DND-41 (cell line): Measurements from ENCODE around the gene NLGN1.

Experiments used
- ATAC-seq: fragments of 200-7000 bp; cut with Tn5 transposase; 3 replicates; pipeline ENCODE4 v1.9.1; 2021; ENCODE audit warnings: low read depth; ENCODE audit not compliant: insufficient read depth
- DNase-seq: peaks from one replicate; pipeline ENCODE4 v3.0.0-alpha.2; 2020
- H2AFZ ChIP-seq: 2 replicates; pipeline ENCODE4 v1.6.0; 2012; ENCODE audit warnings: low read depth, low read length
- H3K27ac ChIP-seq: 2 replicates; pipeline ENCODE4 v1.5.1; 2012; ENCODE audit warnings: low read length, inconsistent platforms
- H3K27me3 ChIP-seq: fragments of 200-600 bp; sonication (generic); 2 replicates; pipeline ENCODE4 v1.6.0; 2012; ENCODE audit warnings: low read length, mild to moderate bottlenecking, inconsistent platforms; ENCODE audit not compliant: insufficient read depth, poor library complexity
- H3K36me3 ChIP-seq: 2 replicates; pipeline ENCODE4 v1.5.1; 2012; ENCODE audit warnings: low read length, inconsistent platforms; ENCODE audit not compliant: insufficient read depth
- H3K4me1 ChIP-seq: 2 replicates; pipeline ENCODE4 v1.5.1; 2012; ENCODE audit warnings: mild to moderate bottlenecking, low read length; ENCODE audit not compliant: insufficient read depth
- H3K4me2 ChIP-seq: 2 replicates; pipeline ENCODE4 v1.6.0; 2012; ENCODE audit warnings: mild to moderate bottlenecking, moderate library complexity, low read length, inconsistent platforms; ENCODE audit not compliant: insufficient read depth
- H3K4me3 ChIP-seq, 2 experiments: fragments of 200-600 bp in 1 of 2; shearing (Covaris generic) in 1 of 2; 2 replicates each; pipeline ENCODE4 v1.5.1; 2012 to 2016; ENCODE audit warnings: inconsistent platforms in 2 of 2, low read length in 2 of 2, mild to moderate bottlenecking in 2 of 2, low read depth in 1 of 2, moderate library complexity in 1 of 2
- H3K79me2 ChIP-seq: 2 replicates; pipeline ENCODE4 v1.6.0; 2012; ENCODE audit warnings: low read length, inconsistent platforms; ENCODE audit not compliant: insufficient read depth
- H3K9ac ChIP-seq: 2 replicates; pipeline ENCODE4 v1.6.0; 2012; ENCODE audit warnings: low read depth, mild to moderate bottlenecking, inconsistent platforms, low read length, moderate library complexity
- H3K9me3 ChIP-seq: 2 replicates; pipeline ENCODE4 v1.5.1; 2012; ENCODE audit warnings: low read length, moderate library complexity, mild to moderate bottlenecking, inconsistent platforms; ENCODE audit not compliant: insufficient read depth, severe bottlenecking
- H4K20me1 ChIP-seq: 2 replicates; pipeline ENCODE4 v1.6.0; 2012; ENCODE audit warnings: low read length; ENCODE audit not compliant: insufficient read depth
- CTCF ChIP-seq: IDR thresholded peaks from 2 replicates; pipeline ENCODE4 v1.5.1; 2012; ENCODE audit warnings: borderline replicate concordance, low read length, moderate library complexity, mild to moderate bottlenecking; ENCODE audit not compliant: poor library complexity, severe bottlenecking; ENCODE audit errors: extremely low read depth
- EZH2 ChIP-seq: IDR thresholded peaks from 3 replicates; pipeline ENCODE4 v1.6.1; 2012; ENCODE audit warnings: borderline replicate concordance, low read depth, mild to moderate bottlenecking, moderate library complexity, low read length, inconsistent platforms; ENCODE audit not compliant: severe bottlenecking

NLGN1 gene

GRCh38 chr3:174072675-174073074 is 675.1 kb downstream of the NLGN1 start:
- DNase-seq (no peak), ATAC-seq (no peak)
- Histone ChIP-seq H2AFZ (no peak overlapping the region), H3K4me2 (no peak overlapping the region), H3K79me2 (no peaks in the 10 kb centered on the region), H3K27ac (no peak overlapping the region), H4K20me1 (no peaks in the 10 kb centered on the region), H3K4me3 (no peak overlapping the region), H3K9ac (no peak overlapping the region), H3K36me3 (no peaks in the 10 kb centered on the region), H3K4me1 (no peaks in the 10 kb centered on the region), H3K9me3 (no peaks in the 10 kb centered on the region), H3K27me3 (no peaks in the 10 kb centered on the region)
- no peak for TF ChIP-seq EZH2
- TF ChIP-seq CTCF: no peak

- Histone ChIP-seq H3K4me1 (no peaks in the 10 kb centered on the region), H3K4me3 (no peak overlapping the region), H3K27ac (no peak overlapping the region), H2AFZ (no peak overlapping the region), H4K20me1 (no peaks in the 10 kb centered on the region), H3K27me3 (no peaks in the 10 kb centered on the region), H3K9me3 (no peaks in the 10 kb centered on the region), H3K36me3 (no peaks in the 10 kb centered on the region), H3K9ac (no peak overlapping the region), H3K79me2 (no peaks in the 10 kb centered on the region), H3K4me2 (no peak overlapping the region)
- no peak; the same call in 2 of the 3 replicates for ATAC-seq
- DNase-seq: no peak
- no peak for TF ChIP-seq CTCF
- TF ChIP-seq EZH2: no peak
Measured at GRCh38 chr3:174083706-174084105, 686.2 kb downstream of the NLGN1 start.

GRCh38 chr3:174089592-174089991 is 692.0 kb downstream of the NLGN1 start:
- Histone ChIP-seq H4K20me1 (no peaks in the 10 kb centered on the region), H2AFZ (no peak overlapping the region), H3K27me3 (no peaks in the 10 kb centered on the region), H3K4me2 (no peak overlapping the region), H3K9ac (no peak overlapping the region), H3K9me3 (no peaks in the 10 kb centered on the region), H3K79me2 (no peaks in the 10 kb centered on the region), H3K36me3 (no peaks in the 10 kb centered on the region), H3K4me3 (no peak overlapping the region), H3K27ac (no peak overlapping the region), H3K4me1 (no peaks in the 10 kb centered on the region)
- no peak for TF ChIP-seq CTCF
- TF ChIP-seq EZH2: no peak
- no peak for ATAC-seq
- no peak for DNase-seq

- Histone ChIP-seq H3K27me3 (no peaks in the 10 kb centered on the region), H3K4me1 (no peaks in the 10 kb centered on the region), H3K27ac (no peak overlapping the region), H3K36me3 (no peaks in the 10 kb centered on the region), H3K9ac (no peak overlapping the region), H3K4me3 (no peak overlapping the region), H3K4me2 (no peak overlapping the region), H2AFZ (no peak overlapping the region), H4K20me1 (no peaks in the 10 kb centered on the region), H3K79me2 (no peaks in the 10 kb centered on the region), H3K9me3 (no peaks in the 10 kb centered on the region)
- ATAC-seq (no peak), DNase-seq (no peak)
- no peak for TF ChIP-seq EZH2
- no peak for TF ChIP-seq CTCF
Measured at GRCh38 chr3:174094669-174095068, 697.1 kb downstream of the NLGN1 start.
